D721Med (cell line): ENCODE measurements around the gene VARS2.
A peak's percentile ranks its signal among the peaks of the same experiment; 100 is the strongest.
"Not testable (repeated sequence)": the region's sequence is repeated elsewhere in the genome, so short reads cannot be mapped to it uniquely, and the experiment has no call there.

Experiments used
- DNase-seq: peaks from one replicate; pipeline ENCODE4 v3.0.0; 2011; ENCODE audit warnings: low spot score; ENCODE audit not compliant: insufficient read length
- FAIRE-seq: peaks from 2 replicates; lab custom pipeline; 2011; peaks lifted over from hg19 to GRCh38; lab: Jason Lieb, UNC
- CTCF ChIP-seq: IDR thresholded peaks from 2 replicates; pipeline ENCODE4 v1.5.1; 2012; ENCODE audit warnings: mild to moderate bottlenecking, control low read depth; ENCODE audit not compliant: insufficient read depth; ENCODE audit errors: missing control alignments

The VARS2 gene

GRCh38 chr6:30914076-30914853, at the start of gene VARS2:
Gene VARS2 (plus strand): TSS chr6:30914238. CDS start chr6:30914837, 599 bp downstream.
- TF ChIP-seq CTCF = peak; percentile 28
- no peak for FAIRE-seq
- peak; percentile 100 for DNase-seq

- DNase-seq = no peak
- no peak for TF ChIP-seq CTCF
- FAIRE-seq = no peak
Observed at GRCh38 chr6:30864325-30864724, 49.7 kb upstream of the VARS2 start.

- not testable (repeated sequence) for DNase-seq, FAIRE-seq
Observed at GRCh38 chr6:30869241-30869749, 44.7 kb upstream of the VARS2 start.

- TF ChIP-seq CTCF = no peak
- FAIRE-seq (no peak), DNase-seq (no peak)
Observed at GRCh38 chr6:30870546-30870945, 43.5 kb upstream of the VARS2 start.

- no peak for FAIRE-seq
- DNase-seq = no peak
- TF ChIP-seq CTCF = no peak
Observed at GRCh38 chr6:30871592-30872183, 42.4 kb upstream of the VARS2 start.

GRCh38 chr6:30873137-30873640, 40.8 kb upstream of the VARS2 start:
- TF ChIP-seq CTCF = no peak
- no peak for FAIRE-seq
- no peak for DNase-seq

- not testable (repeated sequence) for FAIRE-seq, DNase-seq
Observed at GRCh38 chr6:30873795-30874194, 40.2 kb upstream of the VARS2 start.
